ENCODE data around the gene HAAO. TPM values are rescaled to one million over a fixed set of nuclear protein-coding genes. Genes with fewer than 3 reads are reported as not detected.

HAAO gene
- total and polyA plus RNA-seq, 2 experiments from 2014 or later: 2.6 to 3.2 TPM

GRCh38 chr2:42775186-42775585 lies 17.2 kb downstream of the HAAO start:
- H2AFZ ChIP-seq: no peak overlapping the region
- no peak for DNase-seq (ENCODE audit: low spot score)
- no peak overlapping the region for H3K27ac ChIP-seq (ENCODE audit: low read depth)
- H3K9me2 ChIP-seq (ENCODE audit: insufficient read depth): no peaks in the 10 kb centered on the region
- peaks cover 36% of the 10 kb centered on the region for H3K36me3 Mint-ChIP-seq (ENCODE audit: low read depth)
- ATAC-seq: no peak
- no peak overlapping the region for H3K4me3 ChIP-seq
- H3K4me3 Mint-ChIP-seq: no peak overlapping the region
- H3K27me3 Mint-ChIP-seq (ENCODE audit: insufficient read depth, low read depth, poor library complexity): peaks cover 6% of the 10 kb centered on the region
- H3K79me2 ChIP-seq (replicated peaks; ENCODE audit: insufficient read depth): no peaks in the 10 kb centered on the region
- H3K4me2 ChIP-seq: no peak overlapping the region
- TF ChIP-seq REST (IDR thresholded peaks at IDR 0.05; ENCODE audit: unreplicated experiment) (no peak), CREB1 (CRISPR knock-in tag; IDR thresholded peaks at IDR 0.05; ENCODE audit: low read depth) (no peak), ETS1 (IDR thresholded peaks at IDR 0.05) (no peak)
- no peaks in the 10 kb centered on the region for H3K27me3 ChIP-seq (ENCODE audit: insufficient read depth)
- H3K9me3 Mint-ChIP-seq: peaks cover 45% of the 10 kb centered on the region
- 0 out of 2 replicates have a peak, but pooled peaks cover 4% of the 10 kb centered on the region for H3F3A ChIP-seq (replicated peaks; ENCODE audit: low read depth)
- H4K20me1 ChIP-seq (replicated peaks; ENCODE audit: insufficient read depth): no peaks in the 10 kb centered on the region
- peaks cover 21% of the 10 kb centered on the region for H3K4me1 ChIP-seq (ENCODE audit: insufficient read depth)
- H3K27ac Mint-ChIP-seq: no peak overlapping the region
- H3K4me1 Mint-ChIP-seq: peaks cover 18% of the 10 kb centered on the region
- H3K36me3 ChIP-seq (ENCODE audit: insufficient read depth): peaks cover 20% of the 10 kb centered on the region

DNA sequence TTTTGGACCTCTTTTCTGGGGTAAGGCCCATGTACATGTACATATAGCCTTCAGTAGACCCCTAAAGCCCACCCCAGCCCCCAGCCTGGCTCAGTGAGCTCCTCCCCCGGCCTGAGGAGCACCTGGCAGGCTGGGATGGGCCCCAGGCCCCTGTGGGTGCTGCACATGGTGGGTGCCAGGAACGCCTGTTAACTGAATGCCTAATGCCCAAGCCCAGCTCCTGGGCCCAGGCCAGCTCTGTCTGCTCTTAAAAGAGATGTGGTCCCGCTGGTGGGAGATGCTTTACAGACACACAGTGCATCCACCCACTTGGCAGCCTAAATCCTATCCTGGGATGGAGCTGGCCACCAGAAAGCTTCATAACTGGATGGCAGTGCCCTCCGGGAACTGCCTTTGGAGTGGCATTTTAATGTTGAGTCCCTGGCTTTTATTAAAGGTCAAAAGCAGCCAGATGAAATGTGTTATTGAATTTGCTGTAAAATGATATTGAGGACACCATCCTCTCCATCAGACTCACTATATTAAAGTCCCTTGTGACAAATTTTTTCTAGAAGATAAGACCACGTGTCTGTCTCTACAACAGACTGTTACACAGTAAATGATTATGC lies 20.7 kb downstream of the HAAO start:
- TF ChIP-seq EZH2phosphoT487 (IDR thresholded peaks at IDR 0.05; ENCODE audit: unreplicated experiment): no peak
- TF ChIP-seq, protein P1, sequence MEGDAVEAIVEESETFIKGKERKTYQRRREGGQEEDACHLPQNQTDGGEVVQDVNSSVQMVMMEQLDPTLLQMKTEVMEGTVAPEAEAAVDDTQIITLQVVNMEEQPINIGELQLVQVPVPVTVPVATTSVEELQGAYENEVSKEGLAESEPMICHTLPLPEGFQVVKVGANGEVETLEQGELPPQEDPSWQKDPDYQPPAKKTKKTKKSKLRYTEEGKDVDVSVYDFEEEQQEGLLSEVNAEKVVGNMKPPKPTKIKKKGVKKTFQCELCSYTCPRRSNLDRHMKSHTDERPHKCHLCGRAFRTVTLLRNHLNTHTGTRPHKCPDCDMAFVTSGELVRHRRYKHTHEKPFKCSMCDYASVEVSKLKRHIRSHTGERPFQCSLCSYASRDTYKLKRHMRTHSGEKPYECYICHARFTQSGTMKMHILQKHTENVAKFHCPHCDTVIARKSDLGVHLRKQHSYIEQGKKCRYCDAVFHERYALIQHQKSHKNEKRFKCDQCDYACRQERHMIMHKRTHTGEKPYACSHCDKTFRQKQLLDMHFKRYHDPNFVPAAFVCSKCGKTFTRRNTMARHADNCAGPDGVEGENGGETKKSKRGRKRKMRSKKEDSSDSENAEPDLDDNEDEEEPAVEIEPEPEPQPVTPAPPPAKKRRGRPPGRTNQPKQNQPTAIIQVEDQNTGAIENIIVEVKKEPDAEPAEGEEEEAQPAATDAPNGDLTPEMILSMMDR (conservative IDR thresholded peaks at IDR 0.05; ENCODE audit: low read depth in 2 of 2): no peak
- no peak for TF ChIP-seq CREB1 (CRISPR knock-in tag; IDR thresholded peaks at IDR 0.05; ENCODE audit: low read depth)
- no peak for TF ChIP-seq STAT1 (IDR thresholded peaks at IDR 0.05; ENCODE audit: unreplicated experiment)
- no peak for TF ChIP-seq JUNB (IDR thresholded peaks at IDR 0.05; ENCODE audit: unreplicated experiment)
- TF ChIP-seq POLR2AphosphoS5 (IDR thresholded peaks at IDR 0.05; ENCODE audit: low read depth): no peak
- Mint-ChIP-seq H3K4me3 (no peak overlapping the region), H3K36me3 (ENCODE audit: low read depth) (peaks cover 10% of the 10 kb centered on the region), H3K27ac (no peak overlapping the region), H3K27me3 (ENCODE audit: insufficient read depth, low read depth, poor library complexity) (peaks cover 10% of the 10 kb centered on the region), H3K9me3 (peaks cover 15% of the 10 kb centered on the region; the same call in 2 of the 3 replicates), H3K4me1 (peaks cover 27% of the 10 kb centered on the region)
- Histone ChIP-seq H3K4me2 (no peak overlapping the region), H3K79me2 (replicated peaks; ENCODE audit: insufficient read depth) (no peaks in the 10 kb centered on the region), H4K20me1 (replicated peaks; ENCODE audit: insufficient read depth) (no peaks in the 10 kb centered on the region), H3K9me2 (ENCODE audit: insufficient read depth) (no peaks in the 10 kb centered on the region), H3K27ac (ENCODE audit: low read depth) (no peak overlapping the region), H3K36me3 (ENCODE audit: insufficient read depth) (no peaks in the 10 kb centered on the region), H2AFZ (no peak overlapping the region), H3K4me3 (no peak overlapping the region), H3K27me3 (ENCODE audit: insufficient read depth) (no peaks in the 10 kb centered on the region), H3K4me1 (ENCODE audit: insufficient read depth) (peaks cover 21% of the 10 kb centered on the region), H3F3A (replicated peaks; ENCODE audit: low read depth) (0 out of 2 replicates have a peak, but pooled peaks cover 4% of the 10 kb centered on the region)
- no peak for DNase-seq (ENCODE audit: low spot score)
- ATAC-seq: no peak
